MCF 10A (cell line): ENCODE data around the gene RGS1. TPM values are rescaled to one million over a fixed set of nuclear protein-coding genes. Genes with fewer than 3 reads are reported as not detected.

Experiments
- BruUV-seq: library from RNA; stranded (reverse); fragments of 400-500 nt; replicated peaks from 2 replicates; lab custom pipeline; 2021; lab: Mats Ljungman, UMichigan
- CTCF ChIA-PET: fragments of 300-600 bp; sonication (Branson Sonifier 250); formaldehyde crosslinking; extraction: SDS; loops from one replicate; lab custom pipeline; 2021; ENCODE audit warnings: antibody characterized with exemption, inconsistent platforms; lab: Yijun Ruan, JAX
- POLR2A ChIA-PET: fragments of 300-600, 350-650 bp; sonication (Branson Sonifier 250); formaldehyde crosslinking; extraction: SDS; loops from one replicate; lab custom pipeline; 2020; ENCODE audit warnings: antibody characterized with exemption, inconsistent platforms; lab: Yijun Ruan, JAX
- DNase-seq: peaks from one replicate; pipeline ENCODE4 v3.0.0-alpha.2; 2018; ENCODE audit not compliant: unreplicated experiment
- H3K27ac Mint-ChIP-seq: one replicate; pipeline ENCODE4 v1.8.0; 2022; ENCODE audit warnings: mild to moderate bottlenecking, low read depth, mixed read lengths; ENCODE audit not compliant: unreplicated experiment
- H3K27me3 Mint-ChIP-seq: one replicate; pipeline ENCODE4 v1.8.0; 2022; ENCODE audit warnings: mixed read lengths; ENCODE audit not compliant: insufficient read depth, unreplicated experiment
- H3K36me3 Mint-ChIP-seq: one replicate; pipeline ENCODE4 v1.8.0; 2022; ENCODE audit warnings: mild to moderate bottlenecking, moderate library complexity, mixed read lengths; ENCODE audit not compliant: insufficient read depth, unreplicated experiment
- H3K4me1 Mint-ChIP-seq: one replicate; pipeline ENCODE4 v1.8.0; 2022; ENCODE audit warnings: mixed read lengths; ENCODE audit not compliant: insufficient read depth, unreplicated experiment
- H3K4me3 Mint-ChIP-seq: one replicate; pipeline ENCODE4 v1.8.0; 2022; ENCODE audit warnings: mild to moderate bottlenecking, moderate library complexity, mixed read lengths; ENCODE audit not compliant: unreplicated experiment
- H3K9me3 Mint-ChIP-seq: one replicate; pipeline ENCODE4 v1.8.0; 2022; ENCODE audit warnings: mixed read lengths; ENCODE audit not compliant: unreplicated experiment
- CTCF ChIP-seq: fragments of 200-600 bp; IDR thresholded peaks from one replicate; pipeline ENCODE4 v1.8.0; 2022; ENCODE audit warnings: antibody characterized with exemption, mild to moderate bottlenecking; ENCODE audit not compliant: unreplicated experiment
- intact Hi-C: fragments of 100-400 bp; cut with micrococcal nuclease; formaldehyde crosslinking; loops from 2 replicates; pipeline ENCODE4 v1.14.1; 2022
- total RNA-seq: library from RNA; stranded (reverse); gene quantifications from 2 replicates; pipeline ENCODE4 v1.2.3, GENCODE V29; 2022

RGS1 gene
- total RNA-seq, 1 experiment from 2014 or later: not detected

GRCh38 chr1:192584866-192585265 is 9.3 kb downstream of the RGS1 start:
- POLR2A ChIA-PET: no interaction called here

DNA sequence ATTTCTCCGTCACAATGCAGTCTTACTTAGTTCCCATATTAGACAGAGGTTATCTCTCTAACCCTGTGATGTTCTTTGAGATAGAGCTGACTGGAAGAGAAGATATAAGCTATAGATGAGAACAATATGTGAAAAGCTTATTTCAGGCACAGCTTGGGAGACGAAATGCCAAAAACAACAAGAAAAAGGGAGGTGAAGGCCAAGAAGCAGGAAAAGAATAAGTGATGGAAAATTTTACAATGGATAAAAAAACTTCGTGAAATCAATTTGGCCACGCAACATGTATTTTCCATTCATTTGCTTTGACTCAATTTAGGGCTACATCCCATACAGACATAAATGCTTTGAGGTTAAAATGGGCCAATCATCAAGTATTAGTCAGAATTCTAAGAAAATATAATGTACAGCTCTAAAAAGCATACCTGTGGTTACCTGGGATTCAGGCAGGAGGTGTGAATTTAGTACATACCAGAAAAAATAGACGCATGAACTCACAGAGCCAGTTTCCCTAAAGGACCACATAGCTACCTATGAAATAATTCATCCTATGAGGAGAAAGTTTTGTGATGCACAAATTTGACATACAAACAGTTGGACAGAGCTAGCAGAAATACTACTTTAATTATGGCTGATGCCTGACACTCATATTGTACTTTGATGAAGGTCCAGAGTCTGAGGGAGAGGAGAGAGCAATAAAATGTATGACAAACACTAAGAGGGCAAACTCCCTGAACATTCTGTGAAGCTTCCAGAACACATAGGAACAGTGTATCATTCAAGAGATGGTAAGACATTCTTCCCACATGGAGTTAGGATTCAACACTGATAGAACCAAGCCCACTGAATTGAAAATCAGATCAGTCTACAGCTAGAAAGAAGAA is 12.1 kb downstream of the RGS1 start:
- no peak overlapping the region for H3K4me3 Mint-ChIP-seq
- H3K27me3 Mint-ChIP-seq: no peaks in the 10 kb centered on the region
- H3K4me1 Mint-ChIP-seq: no peaks in the 10 kb centered on the region
- H3K9me3 Mint-ChIP-seq: no peaks in the 10 kb centered on the region
- ChIA-PET POLR2A (interaction anchor here (0.7 kb wide), 1 partner anchor 206 kb away, joined by 3 read pairs; no protein-coding TSS in a partner anchor), CTCF (interaction anchor here (0.9 to 12.7 kb wide), 3 partner anchors 20 to 113 kb away, joined by 3 to 152 read pairs (median 5); no protein-coding TSS in a partner anchor)
- H3K27ac Mint-ChIP-seq: no peak overlapping the region
- intact Hi-C loops: no loop called here
- TF ChIP-seq CTCF: no peak
- no TSS peak for BruUV-seq
- DNase-seq: no peak
- no peaks in the 10 kb centered on the region for H3K36me3 Mint-ChIP-seq

More at GRCh38 chr1:192584866-192585265, 9.3 kb downstream of the RGS1 start:
- intact Hi-C loops: no loop called here
- Mint-ChIP-seq H3K27me3 (no peaks in the 10 kb centered on the region), H3K36me3 (no peaks in the 10 kb centered on the region), H3K4me3 (no peak overlapping the region), H3K9me3 (no peaks in the 10 kb centered on the region), H3K27ac (no peak overlapping the region), H3K4me1 (no peaks in the 10 kb centered on the region)
- no peak for TF ChIP-seq CTCF
- no TSS peak for BruUV-seq
- CTCF ChIA-PET: interaction anchor here (1.0 to 12.7 kb wide), 2 partner anchors 12 to 110 kb away, joined by 3 to 152 read pairs; no protein-coding TSS in a partner anchor
- DNase-seq: no peak

DNA sequence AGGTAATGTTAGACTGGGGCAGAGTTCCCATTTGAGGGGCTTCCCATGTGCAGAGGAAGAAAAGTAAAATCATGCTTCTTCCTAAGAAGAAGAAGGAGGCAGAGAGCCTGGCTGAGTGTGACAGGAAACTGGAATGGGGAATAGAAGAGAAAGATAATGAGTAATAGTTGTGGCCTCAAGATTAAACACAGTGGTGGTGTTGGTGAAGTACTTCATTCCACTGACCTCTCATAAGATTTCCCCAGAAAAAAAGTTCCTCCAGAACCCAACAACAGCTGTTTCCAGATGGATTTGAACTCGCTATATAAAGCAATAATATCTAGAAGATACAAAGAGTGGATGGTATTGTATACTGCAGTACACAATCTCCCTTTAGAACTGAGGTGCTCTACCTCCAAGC is 13.0 kb downstream of the RGS1 start:
- intact Hi-C loops: no loop called here
- no peak overlapping the region for H3K27ac Mint-ChIP-seq

More for the DNA sequence above, 13.0 kb downstream of the RGS1 start:
- Mint-ChIP-seq H3K4me1 (no peaks in the 10 kb centered on the region), H3K36me3 (no peaks in the 10 kb centered on the region), H3K9me3 (no peaks in the 10 kb centered on the region), H3K4me3 (no peak overlapping the region), H3K27me3 (no peaks in the 10 kb centered on the region)
- no peak for TF ChIP-seq CTCF
- DNase-seq: no peak
- POLR2A ChIA-PET: no interaction called here
- CTCF ChIA-PET: interaction anchor here (0.6 to 12.7 kb wide), 4 partner anchors 11 to 113 kb away, joined by 3 to 152 read pairs (median 5); no protein-coding TSS in a partner anchor
- BruUV-seq: no TSS peak
